22Rv1 (cell line): Measurements from ENCODE around the gene CNTNAP2.

Experiments used
- H3K27ac ChIP-seq: fragments of 450-650 bp; 2 replicates; pipeline ENCODE4 v1.5.1; 2017
- ZFX ChIP-seq: fragments of 450-650 bp; IDR thresholded peaks from 2 replicates; pipeline ENCODE4 v1.6.1; 2017; ENCODE audit warnings: antibody characterized with exemption, borderline replicate concordance
- TF ChIP-seq, protein P1 (sequence below): fragments of 450-650 bp; IDR thresholded peaks from 2 replicates; pipeline ENCODE4 v1.5.1; 2017; ENCODE audit warnings: mild to moderate bottlenecking

Gene CNTNAP2

DNA sequence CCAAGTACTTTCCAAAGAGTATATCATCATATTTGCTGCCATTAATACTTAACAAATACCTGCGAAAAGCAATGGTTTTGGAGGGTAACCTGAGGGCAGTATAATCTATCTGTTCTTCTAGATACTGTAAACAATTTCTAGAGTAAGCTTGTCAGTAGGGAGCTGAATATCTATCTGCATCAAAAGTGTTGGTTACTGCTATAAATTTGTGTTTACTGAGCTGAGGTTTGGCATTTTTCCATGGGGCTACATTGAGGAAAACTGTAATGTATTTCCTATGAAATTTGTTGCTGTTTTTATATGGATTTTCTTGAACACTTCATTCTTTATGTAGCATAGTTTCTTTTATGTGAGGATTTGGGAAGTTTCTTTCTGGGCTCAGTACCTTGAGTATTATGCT, 913.4 kb downstream of the CNTNAP2 start:
- no peak overlapping the region for H3K27ac ChIP-seq
- TF ChIP-seq ZFX = no peak

DNA sequence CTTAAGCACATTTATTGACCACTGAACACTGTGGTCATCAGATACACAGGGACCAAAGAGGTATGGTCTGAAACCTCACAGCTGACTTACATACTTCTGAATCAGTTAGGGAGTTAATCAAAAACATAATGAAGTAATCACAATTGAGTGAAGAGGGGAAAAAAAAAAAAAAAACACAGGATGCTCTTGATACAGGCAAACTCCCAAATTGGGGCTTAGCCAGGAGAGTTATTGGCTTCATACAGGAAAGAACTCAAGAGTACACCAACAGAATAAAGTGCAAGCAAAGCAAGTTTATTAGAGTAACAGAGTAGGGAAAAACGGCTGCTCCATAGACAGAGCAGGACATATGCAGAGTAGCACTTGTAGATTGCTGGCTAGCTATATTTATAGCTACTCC, 917.0 kb downstream of the CNTNAP2 start:
- TF ChIP-seq ZFX = no peak
- TF ChIP-seq, protein P1, sequence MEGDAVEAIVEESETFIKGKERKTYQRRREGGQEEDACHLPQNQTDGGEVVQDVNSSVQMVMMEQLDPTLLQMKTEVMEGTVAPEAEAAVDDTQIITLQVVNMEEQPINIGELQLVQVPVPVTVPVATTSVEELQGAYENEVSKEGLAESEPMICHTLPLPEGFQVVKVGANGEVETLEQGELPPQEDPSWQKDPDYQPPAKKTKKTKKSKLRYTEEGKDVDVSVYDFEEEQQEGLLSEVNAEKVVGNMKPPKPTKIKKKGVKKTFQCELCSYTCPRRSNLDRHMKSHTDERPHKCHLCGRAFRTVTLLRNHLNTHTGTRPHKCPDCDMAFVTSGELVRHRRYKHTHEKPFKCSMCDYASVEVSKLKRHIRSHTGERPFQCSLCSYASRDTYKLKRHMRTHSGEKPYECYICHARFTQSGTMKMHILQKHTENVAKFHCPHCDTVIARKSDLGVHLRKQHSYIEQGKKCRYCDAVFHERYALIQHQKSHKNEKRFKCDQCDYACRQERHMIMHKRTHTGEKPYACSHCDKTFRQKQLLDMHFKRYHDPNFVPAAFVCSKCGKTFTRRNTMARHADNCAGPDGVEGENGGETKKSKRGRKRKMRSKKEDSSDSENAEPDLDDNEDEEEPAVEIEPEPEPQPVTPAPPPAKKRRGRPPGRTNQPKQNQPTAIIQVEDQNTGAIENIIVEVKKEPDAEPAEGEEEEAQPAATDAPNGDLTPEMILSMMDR = no peak
- no peak overlapping the region for H3K27ac ChIP-seq

DNA sequence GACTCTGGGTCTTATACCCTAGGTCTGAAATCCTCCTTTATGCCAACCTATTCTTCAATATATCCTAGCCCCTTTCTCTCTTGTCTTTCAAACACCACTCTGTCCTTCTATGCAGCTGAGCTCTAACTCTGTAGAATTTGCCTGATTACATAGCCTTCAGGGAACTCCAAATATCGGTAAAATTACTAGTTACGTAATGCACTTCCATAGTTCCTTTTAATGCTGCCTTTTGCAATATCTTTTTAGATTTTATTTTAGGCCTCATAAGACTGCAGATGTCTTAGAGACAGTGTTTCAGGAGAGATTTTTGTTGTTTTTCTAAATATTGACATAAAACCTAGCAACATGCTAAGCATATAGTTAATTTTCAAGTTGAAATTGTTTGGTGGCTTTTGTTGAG, 924.8 kb downstream of the CNTNAP2 start:
- no peak for TF ChIP-seq ZFX
- TF ChIP-seq, protein P1 = no peak
- no peak overlapping the region for H3K27ac ChIP-seq

DNA sequence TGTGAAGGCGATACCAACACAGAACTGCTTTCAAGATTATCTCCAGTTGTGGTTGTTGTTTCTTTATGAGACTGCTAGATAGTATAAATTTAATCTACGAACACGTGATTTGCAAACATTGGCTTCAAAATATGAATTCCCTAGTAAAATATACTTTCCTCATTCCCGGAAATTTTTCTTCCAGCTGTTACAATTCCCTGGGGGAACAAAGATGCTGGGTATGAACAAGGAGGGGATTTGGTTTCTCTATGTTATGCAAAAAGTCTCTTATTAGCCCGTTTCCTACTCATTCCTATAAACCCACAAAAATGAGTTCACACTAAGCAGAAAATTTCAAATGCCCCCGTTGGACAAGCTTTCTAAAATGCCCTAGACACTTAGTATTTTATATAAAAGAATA, 928.3 kb downstream of the CNTNAP2 start:
- TF ChIP-seq, protein P1 = no peak
- TF ChIP-seq ZFX = no peak
- no peak overlapping the region for H3K27ac ChIP-seq

DNA sequence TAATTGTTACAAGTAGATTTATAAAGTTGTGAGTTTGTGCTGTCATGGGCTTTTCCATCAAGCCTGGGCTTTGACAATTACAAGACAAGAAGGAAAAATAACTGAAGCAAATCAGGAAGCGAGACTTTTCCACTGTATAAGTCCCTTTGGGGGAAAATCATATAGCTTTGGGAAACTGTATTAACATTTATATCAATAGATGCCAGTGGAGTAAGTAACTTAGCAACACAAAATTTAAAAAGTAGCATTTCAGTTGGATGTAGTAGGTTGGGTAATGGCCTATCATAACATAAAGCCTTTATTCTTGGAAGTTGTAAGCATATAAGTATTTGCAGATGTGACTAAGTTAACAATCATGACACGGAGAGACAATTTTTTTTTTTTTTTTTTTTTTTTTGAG, 931.1 kb downstream of the CNTNAP2 start:
- no peak overlapping the region for H3K27ac ChIP-seq
- TF ChIP-seq ZFX = no peak
- TF ChIP-seq, protein P1 = no peak

DNA sequence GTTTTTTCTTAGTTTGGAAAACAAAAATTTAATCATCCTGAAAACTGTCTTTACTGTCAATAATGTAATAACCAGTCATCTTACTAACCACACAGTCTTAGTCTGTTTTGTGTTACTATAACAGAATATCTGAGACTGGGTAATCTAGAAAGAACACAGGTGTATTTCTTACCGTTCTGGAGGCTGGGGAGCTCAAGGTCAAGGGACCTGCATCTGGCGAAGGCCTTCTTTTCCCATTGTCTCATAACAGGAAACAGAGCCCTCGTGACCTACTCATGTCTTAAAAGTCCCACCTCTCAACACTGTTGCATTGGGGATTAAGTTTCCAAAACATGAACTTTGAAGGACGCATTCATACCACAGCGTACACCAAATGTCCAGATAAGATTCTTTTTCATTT, 932.3 kb downstream of the CNTNAP2 start:
- no peak overlapping the region for H3K27ac ChIP-seq
- TF ChIP-seq, protein P1 = no peak
- no peak for TF ChIP-seq ZFX

DNA sequence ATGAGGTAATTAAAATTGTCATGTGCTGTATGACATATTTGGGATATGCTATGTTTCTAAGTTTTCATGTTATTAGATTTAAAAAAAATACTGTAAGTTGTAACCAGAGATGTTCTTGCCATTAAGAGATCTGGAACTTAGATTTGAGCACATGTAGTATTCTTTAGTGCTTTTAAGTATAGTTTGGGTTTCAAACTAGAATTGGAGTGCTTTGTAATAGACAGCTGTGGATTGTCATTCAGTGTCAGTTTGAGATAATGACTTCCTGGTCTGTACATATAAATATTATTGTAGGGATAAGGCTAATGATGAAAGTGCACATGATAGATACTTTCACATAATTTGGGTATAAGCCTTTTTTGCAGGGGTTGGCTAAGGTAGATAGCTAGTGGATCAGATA, 936.2 kb downstream of the CNTNAP2 start:
- no peak overlapping the region for H3K27ac ChIP-seq
- TF ChIP-seq, protein P1 = no peak
- TF ChIP-seq ZFX = no peak

DNA sequence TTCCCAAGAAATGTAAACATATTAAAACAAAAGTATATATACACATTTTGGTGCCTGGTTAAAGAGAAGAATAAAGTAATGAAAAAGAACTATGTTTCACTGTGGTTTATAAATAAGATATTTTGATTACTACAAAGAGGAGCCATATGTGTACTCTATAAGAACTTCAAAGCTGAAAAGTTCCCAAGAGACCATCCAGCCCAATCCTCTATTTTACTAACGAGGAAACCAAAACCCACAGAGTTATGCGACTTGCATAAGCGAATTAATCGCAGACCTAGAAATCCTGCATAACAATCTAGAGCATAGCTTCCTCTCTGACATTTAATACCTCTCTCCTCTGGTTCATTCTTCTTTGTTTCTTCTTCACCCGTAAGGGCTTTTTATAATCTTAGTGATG, 937.1 kb downstream of the CNTNAP2 start:
- TF ChIP-seq, protein P1 = no peak
- no peak for TF ChIP-seq ZFX
- H3K27ac ChIP-seq = no peak overlapping the region
